GM12878 (cell line): ENCODE results near the gene GSS. TPM values are rescaled to one million over a fixed set of nuclear protein-coding genes. Genes with fewer than 3 reads are reported as not detected.
A peak's percentile ranks its signal among the peaks of the same experiment; 100 is the strongest.

ENCODE experiments used
- BACH1 ChIP-seq: fragments of 450-650 bp; IDR thresholded peaks from 2 replicates; pipeline ENCODE4 v1.6.1; 2017; ENCODE audit warnings: mild to moderate bottlenecking, borderline replicate concordance
- CBFB ChIP-seq: IDR thresholded peaks from 2 replicates; pipeline ENCODE4 v1.6.1; 2016; ENCODE audit warnings: antibody characterized with exemption, low read depth
- DPF2 ChIP-seq: fragments of 450-650 bp; IDR thresholded peaks from 2 replicates; pipeline ENCODE4 v1.6.1; 2017; ENCODE audit warnings: mild to moderate bottlenecking
- ESRRA ChIP-seq: IDR thresholded peaks from 2 replicates; pipeline ENCODE4 v1.6.1; 2012; ENCODE audit warnings: mild to moderate bottlenecking, low read length, improper control_type of control experiment
- GATAD2B ChIP-seq: fragments of 450-650 bp; conservative IDR thresholded peaks from 2 replicates; pipeline ENCODE4 v1.6.1; 2017; ENCODE audit warnings: low read depth, mild to moderate bottlenecking, moderate library complexity
- KAT2A ChIP-seq: conservative IDR thresholded peaks from 2 replicates; pipeline ENCODE4 v1.6.1; 2011; ENCODE audit warnings: low read depth, low read length; ENCODE audit not compliant: control insufficient read depth
- KDM1A ChIP-seq: fragments of 200-600 bp; sonication (generic); IDR thresholded peaks from 2 replicates; pipeline ENCODE4 v1.6.1; 2016; ENCODE audit warnings: borderline replicate concordance
- LARP7 ChIP-seq: fragments of 450-650 bp; IDR thresholded peaks from 2 replicates; pipeline ENCODE4 v1.6.1; 2017; ENCODE audit warnings: mild to moderate bottlenecking
- MEF2A ChIP-seq: IDR thresholded peaks from 2 replicates; pipeline ENCODE4 v1.6.1; 2011; ENCODE audit warnings: low read depth, mild to moderate bottlenecking, low read length, moderate library complexity; ENCODE audit not compliant: insufficient read depth
- PML ChIP-seq: IDR thresholded peaks from 2 replicates; pipeline ENCODE4 v1.6.1; 2012; ENCODE audit warnings: low read length, inconsistent platforms
- POLR2A ChIP-seq: IDR thresholded peaks from 2 replicates; pipeline ENCODE4 v1.6.1; 2011; ENCODE audit warnings: low read depth, mild to moderate bottlenecking, low read length
- POLR2AphosphoS2 ChIP-seq: IDR thresholded peaks from 2 replicates; pipeline ENCODE4 v1.6.1; 2011; ENCODE audit warnings: low read depth, mild to moderate bottlenecking, low read length, improper control_type of control experiment, moderate library complexity
- RELA ChIP-seq: fragments of 450-650 bp; IDR thresholded peaks from 2 replicates; pipeline ENCODE4 v1.8.0; 2014; ENCODE audit warnings: borderline replicate concordance; ENCODE audit not compliant: partially characterized antibody
- SPI1 ChIP-seq: IDR thresholded peaks from 2 replicates; pipeline ENCODE4 v1.6.1; 2011; ENCODE audit warnings: low read depth, mild to moderate bottlenecking, low read length, moderate library complexity, borderline replicate concordance; ENCODE audit not compliant: insufficient read depth
- TCF3 ChIP-seq: IDR thresholded peaks from 2 replicates; pipeline ENCODE4 v1.6.1; 2012; ENCODE audit warnings: low read depth, mild to moderate bottlenecking, low read length, borderline replicate concordance; ENCODE audit not compliant: insufficient read depth
- ZNF384 ChIP-seq: IDR thresholded peaks from 2 replicates; pipeline ENCODE4 v1.6.1; 2012; ENCODE audit warnings: low read depth, mild to moderate bottlenecking, low read length, improper control_type of control experiment, borderline replicate concordance
- polyA plus RNA-seq, 11 experiments: library from polyadenylated mRNA; depleted of rRNA in 4 of 11; unstranded in 6 of 11; stranded (reverse) in 5 of 11; fragments of >200 nt; fragmentation: Nextera tagmentation in 4 of 11; fragmentation: Illumina TruSeq in 1 of 11; extraction: Ambion mirVana in 4 of 11; extraction: Trizol in 1 of 11; gene quantifications; 1 replicate in 1 of 11; 2 replicates in 10 of 11; pipeline versions ENCODE4 v1.2.1 to v1.2.3, GENCODE V29; 2011 to 2016; ENCODE audit warnings: inconsistent platforms in 2 of 11, missing spikeins in 2 of 11, low read depth in 1 of 11
- total RNA-seq, 4 experiments: library from RNA; depleted of rRNA in 3 of 4; stranded (reverse); fragments of >200 nt in 3 of 4; fragmentation: Illumina TruSeq in 1 of 4; extraction: Trizol in 1 of 4; gene quantifications; 2 replicates each; pipeline versions ENCODE4 v1.2.1 to v1.2.3, GENCODE V29; 2013 to 2021
- TF ChIP-seq, protein P1 (sequence below): fragments of 450-650 bp; conservative IDR thresholded peaks from 2 replicates; pipeline ENCODE4 v1.6.1; 2017; ENCODE audit warnings: mild to moderate bottlenecking, moderate library complexity
- TF ChIP-seq, protein P2 (sequence below): IDR thresholded peaks from 2 replicates; pipeline ENCODE4 v1.6.1; 2012; ENCODE audit warnings: low read depth, low read length, improper control_type of control experiment
- TF ChIP-seq, protein P3 (sequence below): IDR thresholded peaks from 2 replicates; pipeline ENCODE4 v1.6.1; 2011; ENCODE audit warnings: borderline replicate concordance, low read depth, mild to moderate bottlenecking, moderate library complexity, mixed read lengths, low read length; ENCODE audit not compliant: insufficient read depth; ENCODE audit errors: extremely low read length
- TF ChIP-seq, protein P4 (sequence below): fragments of 450-650 bp; IDR thresholded peaks from 2 replicates; pipeline ENCODE4 v1.6.1; 2018; ENCODE audit warnings: mild to moderate bottlenecking, low read depth, moderate library complexity; ENCODE audit not compliant: partially characterized antibody
- TF ChIP-seq, protein P5 (sequence below): IDR thresholded peaks from 2 replicates; pipeline ENCODE4 v1.6.1; 2012; ENCODE audit warnings: low read depth, low read length, improper control_type of control experiment

GSS gene
- total and polyA plus RNA-seq, 10 of the 15 experiments (the other 5 are each of a cell fraction or from before 2014, with no cell fraction given), result 12.7 to 120 (median 67.4) TPM

DNA sequence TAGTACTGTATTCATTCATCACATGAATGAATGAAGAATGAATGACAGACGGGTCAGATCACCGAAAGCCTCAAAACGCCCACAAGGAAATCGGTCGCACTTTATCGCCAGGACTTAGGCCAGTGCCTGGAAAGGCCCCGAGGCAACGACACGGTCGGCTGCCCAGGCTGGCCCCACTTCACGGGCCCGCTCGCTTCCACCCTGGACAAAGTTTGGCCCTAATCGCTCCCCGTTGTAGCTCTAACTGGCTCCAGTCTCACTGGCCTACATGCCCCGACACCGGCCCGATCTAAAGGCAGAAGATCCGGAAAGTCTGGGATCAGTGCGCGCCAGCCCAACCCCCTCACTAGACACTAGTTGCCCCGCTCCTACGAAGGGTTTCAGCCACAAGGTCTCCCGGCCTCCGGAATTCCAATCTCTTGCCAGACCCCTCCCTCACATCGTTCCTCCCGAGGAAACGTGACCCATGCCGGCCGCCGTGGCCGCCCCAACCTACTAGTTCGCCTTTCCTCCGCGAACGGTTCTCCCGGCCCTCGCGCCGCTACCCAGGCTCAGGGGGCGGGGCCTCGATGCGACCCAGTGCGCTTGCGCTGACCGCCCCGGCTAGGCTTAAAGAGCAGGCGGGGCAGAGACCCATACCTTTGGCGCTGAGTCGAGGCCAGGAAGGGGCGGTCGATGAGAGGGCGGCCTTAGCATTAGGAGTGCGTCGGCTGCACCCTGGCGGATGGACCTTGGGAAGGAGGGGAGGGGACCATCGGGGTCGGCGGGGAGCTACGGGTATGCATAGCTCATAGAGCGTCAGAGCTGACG lies at the start of gene GSS, which contains the start of gene MYH7B (continued):
- TF ChIP-seq MEF2A (no peak), ESRRA (no peak), ZNF384 (no peak), POLR2A (peak; percentile 97), TCF3 (no peak), KAT2A (no peak), CBFB (0 out of 2 replicates have a peak, but pooled peaks have one; percentile 65), LARP7 (peak; percentile 71), GATAD2B (no peak; the same call in 1 of the 2 replicates), BACH1 (peak; percentile 18; the same call in 1 of the 2 replicates), POLR2AphosphoS2 (no peak; the same call in 1 of the 2 replicates), SPI1 (no peak), RELA (peak; percentile 43), DPF2 (peak; percentile 43; the same call in 1 of the 2 replicates), PML (peak; percentile 73; the same call in 1 of the 2 replicates), KDM1A (no peak)
- TF ChIP-seq, protein P1, sequence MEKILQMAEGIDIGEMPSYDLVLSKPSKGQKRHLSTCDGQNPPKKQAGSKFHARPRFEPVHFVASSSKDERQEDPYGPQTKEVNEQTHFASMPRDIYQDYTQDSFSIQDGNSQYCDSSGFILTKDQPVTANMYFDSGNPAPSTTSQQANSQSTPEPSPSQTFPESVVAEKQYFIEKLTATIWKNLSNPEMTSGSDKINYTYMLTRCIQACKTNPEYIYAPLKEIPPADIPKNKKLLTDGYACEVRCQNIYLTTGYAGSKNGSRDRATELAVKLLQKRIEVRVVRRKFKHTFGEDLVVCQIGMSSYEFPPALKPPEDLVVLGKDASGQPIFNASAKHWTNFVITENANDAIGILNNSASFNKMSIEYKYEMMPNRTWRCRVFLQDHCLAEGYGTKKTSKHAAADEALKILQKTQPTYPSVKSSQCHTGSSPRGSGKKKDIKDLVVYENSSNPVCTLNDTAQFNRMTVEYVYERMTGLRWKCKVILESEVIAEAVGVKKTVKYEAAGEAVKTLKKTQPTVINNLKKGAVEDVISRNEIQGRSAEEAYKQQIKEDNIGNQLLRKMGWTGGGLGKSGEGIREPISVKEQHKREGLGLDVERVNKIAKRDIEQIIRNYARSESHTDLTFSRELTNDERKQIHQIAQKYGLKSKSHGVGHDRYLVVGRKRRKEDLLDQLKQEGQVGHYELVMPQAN, result peak; percentile 86; the same call in 1 of the 2 replicates
- TF ChIP-seq, protein P2, sequence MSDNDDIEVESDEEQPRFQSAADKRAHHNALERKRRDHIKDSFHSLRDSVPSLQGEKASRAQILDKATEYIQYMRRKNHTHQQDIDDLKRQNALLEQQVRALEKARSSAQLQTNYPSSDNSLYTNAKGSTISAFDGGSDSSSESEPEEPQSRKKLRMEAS, result peak; percentile 39
- TF ChIP-seq, protein P3, sequence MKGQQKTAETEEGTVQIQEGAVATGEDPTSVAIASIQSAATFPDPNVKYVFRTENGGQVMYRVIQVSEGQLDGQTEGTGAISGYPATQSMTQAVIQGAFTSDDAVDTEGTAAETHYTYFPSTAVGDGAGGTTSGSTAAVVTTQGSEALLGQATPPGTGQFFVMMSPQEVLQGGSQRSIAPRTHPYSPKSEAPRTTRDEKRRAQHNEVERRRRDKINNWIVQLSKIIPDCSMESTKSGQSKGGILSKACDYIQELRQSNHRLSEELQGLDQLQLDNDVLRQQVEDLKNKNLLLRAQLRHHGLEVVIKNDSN, result no peak
- TF ChIP-seq, protein P4, sequence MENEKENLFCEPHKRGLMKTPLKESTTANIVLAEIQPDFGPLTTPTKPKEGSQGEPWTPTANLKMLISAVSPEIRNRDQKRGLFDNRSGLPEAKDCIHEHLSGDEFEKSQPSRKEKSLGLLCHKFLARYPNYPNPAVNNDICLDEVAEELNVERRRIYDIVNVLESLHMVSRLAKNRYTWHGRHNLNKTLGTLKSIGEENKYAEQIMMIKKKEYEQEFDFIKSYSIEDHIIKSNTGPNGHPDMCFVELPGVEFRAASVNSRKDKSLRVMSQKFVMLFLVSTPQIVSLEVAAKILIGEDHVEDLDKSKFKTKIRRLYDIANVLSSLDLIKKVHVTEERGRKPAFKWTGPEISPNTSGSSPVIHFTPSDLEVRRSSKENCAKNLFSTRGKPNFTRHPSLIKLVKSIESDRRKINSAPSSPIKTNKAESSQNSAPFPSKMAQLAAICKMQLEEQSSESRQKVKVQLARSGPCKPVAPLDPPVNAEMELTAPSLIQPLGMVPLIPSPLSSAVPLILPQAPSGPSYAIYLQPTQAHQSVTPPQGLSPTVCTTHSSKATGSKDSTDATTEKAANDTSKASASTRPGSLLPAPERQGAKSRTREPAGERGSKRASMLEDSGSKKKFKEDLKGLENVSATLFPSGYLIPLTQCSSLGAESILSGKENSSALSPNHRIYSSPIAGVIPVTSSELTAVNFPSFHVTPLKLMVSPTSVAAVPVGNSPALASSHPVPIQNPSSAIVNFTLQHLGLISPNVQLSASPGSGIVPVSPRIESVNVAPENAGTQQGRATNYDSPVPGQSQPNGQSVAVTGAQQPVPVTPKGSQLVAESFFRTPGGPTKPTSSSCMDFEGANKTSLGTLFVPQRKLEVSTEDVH, result no peak
- TF ChIP-seq, protein P5, sequence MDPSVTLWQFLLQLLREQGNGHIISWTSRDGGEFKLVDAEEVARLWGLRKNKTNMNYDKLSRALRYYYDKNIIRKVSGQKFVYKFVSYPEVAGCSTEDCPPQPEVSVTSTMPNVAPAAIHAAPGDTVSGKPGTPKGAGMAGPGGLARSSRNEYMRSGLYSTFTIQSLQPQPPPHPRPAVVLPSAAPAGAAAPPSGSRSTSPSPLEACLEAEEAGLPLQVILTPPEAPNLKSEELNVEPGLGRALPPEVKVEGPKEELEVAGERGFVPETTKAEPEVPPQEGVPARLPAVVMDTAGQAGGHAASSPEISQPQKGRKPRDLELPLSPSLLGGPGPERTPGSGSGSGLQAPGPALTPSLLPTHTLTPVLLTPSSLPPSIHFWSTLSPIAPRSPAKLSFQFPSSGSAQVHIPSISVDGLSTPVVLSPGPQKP, result peak; percentile 28; the same call in 1 of the 2 replicates
